ENCODE data around the gene ZNF451.

The ZNF451 gene

GRCh38 chr6:57210060-57210459 lies 120.1 kb downstream of the ZNF451 start:
- no peak for DNase-seq

- DNase-seq = no peak
These were observed 125.3 kb downstream of the ZNF451 start for GRCh38 chr6:57215260-57215659.

- no peak for DNase-seq
These were observed 126.5 kb downstream of the ZNF451 start for GRCh38 chr6:57216235-57217101.

GRCh38 chr6:57217270-57217669 lies 127.3 kb downstream of the ZNF451 start:
- DNase-seq = no peak

Measured in CD4-positive, alpha-beta T cell treated with Interferon gamma for 1 hour (primary cell).